Measurements from ENCODE around the gene CDH23.

Gene CDH23

GRCh38 chr10:71427246-71427645 is 30.5 kb downstream of the CDH23 start:
- no peak for TF ChIP-seq CTCF (conservative IDR thresholded peaks at IDR 0.05; ENCODE audit: low read depth, low read length)
- Histone ChIP-seq H3K4me3 (IDR thresholded peaks at IDR 0.05; ENCODE audit: insufficient read depth, low read depth, low read length) (no peak overlapping the region), H3K36me3 (ENCODE audit: insufficient read depth) (no peaks in the 10 kb centered on the region), H3K4me2 (no peak overlapping the region), H3K4me1 (ENCODE audit: low read depth, poor library complexity, severe bottlenecking) (no peaks in the 10 kb centered on the region), H2AFZ (ENCODE audit: low read depth) (no peak overlapping the region), H3K79me2 (ENCODE audit: insufficient read depth, low read depth) (no peaks in the 10 kb centered on the region), H3K9ac (no peak overlapping the region), H4K20me1 (ENCODE audit: insufficient read depth) (no peaks in the 10 kb centered on the region), H3K27ac (no peak overlapping the region), H3K27me3 (ENCODE audit: insufficient read depth, low read depth) (peaks cover 7% of the 10 kb centered on the region; the same call in 1 of the 2 replicates)

- no peak for TF ChIP-seq CTCF (conservative IDR thresholded peaks at IDR 0.05; ENCODE audit: low read depth, low read length)
- Histone ChIP-seq H3K27ac (no peak overlapping the region), H3K27me3 (ENCODE audit: insufficient read depth, low read depth) (peaks cover 7% of the 10 kb centered on the region; the same call in 1 of the 2 replicates), H3K9ac (no peak overlapping the region), H3K4me3 (IDR thresholded peaks at IDR 0.05; ENCODE audit: insufficient read depth, low read depth, low read length) (no peak overlapping the region), H4K20me1 (ENCODE audit: insufficient read depth) (no peaks in the 10 kb centered on the region), H2AFZ (ENCODE audit: low read depth) (no peak overlapping the region), H3K79me2 (ENCODE audit: insufficient read depth, low read depth) (no peaks in the 10 kb centered on the region), H3K4me2 (no peak overlapping the region), H3K4me1 (ENCODE audit: low read depth, poor library complexity, severe bottlenecking) (no peaks in the 10 kb centered on the region), H3K36me3 (ENCODE audit: insufficient read depth) (no peaks in the 10 kb centered on the region)
Measured at GRCh38 chr10:71429304-71429703, 32.6 kb downstream of the CDH23 start.

GRCh38 chr10:71429929-71430328 is 33.2 kb downstream of the CDH23 start:
- no peaks in the 10 kb centered on the region for H3K79me2 ChIP-seq (ENCODE audit: insufficient read depth, low read depth)
- no peaks in the 10 kb centered on the region for H3K36me3 ChIP-seq (ENCODE audit: insufficient read depth)
- H3K27me3 ChIP-seq (ENCODE audit: insufficient read depth, low read depth): peaks cover 8% of the 10 kb centered on the region; the same call in 1 of the 2 replicates
- H2AFZ ChIP-seq (ENCODE audit: low read depth): no peak overlapping the region
- H3K4me1 ChIP-seq (ENCODE audit: low read depth, poor library complexity, severe bottlenecking): no peaks in the 10 kb centered on the region
- TF ChIP-seq CTCF (conservative IDR thresholded peaks at IDR 0.05; ENCODE audit: low read depth, low read length): no peak
- H3K27ac ChIP-seq: no peak overlapping the region
- H3K4me2 ChIP-seq: no peak overlapping the region
- H3K9ac ChIP-seq: no peak overlapping the region
- H3K4me3 ChIP-seq (IDR thresholded peaks at IDR 0.05; ENCODE audit: insufficient read depth, low read depth, low read length): no peak overlapping the region
- H4K20me1 ChIP-seq (ENCODE audit: insufficient read depth): no peaks in the 10 kb centered on the region

- no peaks in the 10 kb centered on the region for H3K4me1 ChIP-seq (ENCODE audit: low read depth, poor library complexity, severe bottlenecking)
- no peak overlapping the region for H3K4me3 ChIP-seq (IDR thresholded peaks at IDR 0.05; ENCODE audit: insufficient read depth, low read depth, low read length)
- TF ChIP-seq CTCF (conservative IDR thresholded peaks at IDR 0.05; ENCODE audit: low read depth, low read length): no peak
- H3K27me3 ChIP-seq (ENCODE audit: insufficient read depth, low read depth): peaks cover 9% of the 10 kb centered on the region; the same call in 1 of the 2 replicates
- H2AFZ ChIP-seq (ENCODE audit: low read depth): no peak overlapping the region
- H4K20me1 ChIP-seq (ENCODE audit: insufficient read depth): no peaks in the 10 kb centered on the region
- no peaks in the 10 kb centered on the region for H3K79me2 ChIP-seq (ENCODE audit: insufficient read depth, low read depth)
- no peak overlapping the region for H3K9ac ChIP-seq
- no peaks in the 10 kb centered on the region for H3K36me3 ChIP-seq (ENCODE audit: insufficient read depth)
- no peak overlapping the region for H3K27ac ChIP-seq
- no peak overlapping the region for H3K4me2 ChIP-seq
Measured at GRCh38 chr10:71431239-71432100, 34.8 kb downstream of the CDH23 start.
